Measurements from ENCODE around the gene GFRA3.

- TF ChIP-seq POLR2A (IDR thresholded peaks at IDR 0.05): no peak
- TF ChIP-seq CTCF (IDR thresholded peaks at IDR 0.05): no peak
These were observed 30.6 kb downstream of the GFRA3 start for GRCh38 chr5:138243794-138244193.

Measured in uterus (tissue), 2 donors.